Mucosa of stomach (tissue), 1 donor: ENCODE results near the gene KAT6B.
A peak's percentile ranks its signal among the peaks of the same experiment; 100 is the strongest.
"Not testable (repeated sequence)": the region's sequence is repeated elsewhere in the genome, so short reads cannot be mapped to it uniquely, and the experiment has no call there.

Source experiments
- H3K27me3 ChIP-seq: one replicate; pipeline ENCODE4 v1.7.0; 2013; ENCODE audit warnings: mild to moderate bottlenecking, low read length; ENCODE audit not compliant: control insufficient read depth, insufficient read depth
- H3K36me3 ChIP-seq: one replicate; pipeline ENCODE4 v1.7.0; 2013; ENCODE audit warnings: low read length; ENCODE audit not compliant: control insufficient read depth, insufficient read depth
- H3K4me1 ChIP-seq: one replicate; pipeline ENCODE4 v1.7.0; 2013; ENCODE audit warnings: mild to moderate bottlenecking, low read length; ENCODE audit not compliant: control insufficient read depth, insufficient read depth
- H3K4me3 ChIP-seq: one replicate; pipeline ENCODE4 v1.7.0; 2013; ENCODE audit warnings: low read length
- H3K9ac ChIP-seq: one replicate; pipeline ENCODE4 v1.7.0; 2013; ENCODE audit warnings: mild to moderate bottlenecking, low read length, moderate library complexity
- H3K9me3 ChIP-seq: one replicate; pipeline ENCODE4 v1.7.0; 2013; ENCODE audit warnings: mild to moderate bottlenecking, low read length, moderate library complexity; ENCODE audit not compliant: control insufficient read depth
- donor health status: Pancreatic carcinoma.

Gene KAT6B

GRCh38 chr10:74826142-74827044, at the start of gene KAT6B:
Gene KAT6B (plus strand): TSS chr10:74826600. CDS start chr10:74842858, 16,258 bp downstream.
- no peaks in the 10 kb centered on the region for H3K9me3 ChIP-seq
- H3K36me3 ChIP-seq: no peaks in the 10 kb centered on the region
- H3K4me1 ChIP-seq: peaks cover 48% of the 10 kb centered on the region
- H3K9ac ChIP-seq: peak within 1 kb of the TSS; percentile 81
- no peaks in the 10 kb centered on the region for H3K27me3 ChIP-seq
- H3K4me3 ChIP-seq: peak within 1 kb of the TSS; percentile 58

GRCh38 chr10:74778436-74779094, 47.8 kb upstream of the KAT6B start:
- no peak overlapping the region for H3K9ac ChIP-seq
- H3K36me3 ChIP-seq: no peaks in the 10 kb centered on the region
- no peak overlapping the region for H3K4me3 ChIP-seq
- H3K9me3 ChIP-seq: no peaks in the 10 kb centered on the region
- no peaks in the 10 kb centered on the region for H3K27me3 ChIP-seq
- H3K4me1 ChIP-seq: no peaks in the 10 kb centered on the region

- not testable (repeated sequence) for H3K36me3 ChIP-seq, H3K4me3 ChIP-seq, H3K4me1 ChIP-seq, H3K9ac ChIP-seq, H3K27me3 ChIP-seq, H3K9me3 ChIP-seq
Observed at GRCh38 chr10:74781870-74782269, 44.5 kb upstream of the KAT6B start.

DNA sequence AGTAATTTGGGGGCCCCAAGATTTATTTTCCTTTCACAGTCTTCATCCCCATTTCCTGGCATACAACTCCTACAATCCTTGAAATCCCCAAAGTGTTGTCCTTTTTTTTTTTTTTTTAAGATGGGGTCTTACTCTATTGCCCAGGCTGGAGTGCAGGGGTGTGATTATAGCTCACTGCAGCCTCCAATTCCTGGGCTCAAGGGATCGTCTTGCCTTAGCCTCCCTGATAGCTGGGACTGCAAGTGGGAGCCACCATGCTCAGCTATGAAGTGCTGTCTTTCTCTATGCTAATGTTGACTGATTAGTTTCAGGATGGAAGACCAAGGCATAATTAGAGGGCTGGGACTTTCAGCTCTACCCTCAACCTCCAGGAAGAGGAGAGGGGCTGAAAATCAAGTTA, 41.9 kb upstream of the KAT6B start:
- Histone ChIP-seq H3K4me3 (no peak overlapping the region), H3K9ac (no peak overlapping the region), H3K4me1 (no peaks in the 10 kb centered on the region), H3K36me3 (no peaks in the 10 kb centered on the region), H3K9me3 (no peaks in the 10 kb centered on the region), H3K27me3 (no peaks in the 10 kb centered on the region)

GRCh38 chr10:74786126-74786525, 40.3 kb upstream of the KAT6B start:
- Histone ChIP-seq H3K36me3 (no peaks in the 10 kb centered on the region), H3K4me1 (no peaks in the 10 kb centered on the region), H3K4me3 (no peak overlapping the region), H3K27me3 (no peaks in the 10 kb centered on the region), H3K9me3 (no peaks in the 10 kb centered on the region), H3K9ac (no peak overlapping the region)

DNA sequence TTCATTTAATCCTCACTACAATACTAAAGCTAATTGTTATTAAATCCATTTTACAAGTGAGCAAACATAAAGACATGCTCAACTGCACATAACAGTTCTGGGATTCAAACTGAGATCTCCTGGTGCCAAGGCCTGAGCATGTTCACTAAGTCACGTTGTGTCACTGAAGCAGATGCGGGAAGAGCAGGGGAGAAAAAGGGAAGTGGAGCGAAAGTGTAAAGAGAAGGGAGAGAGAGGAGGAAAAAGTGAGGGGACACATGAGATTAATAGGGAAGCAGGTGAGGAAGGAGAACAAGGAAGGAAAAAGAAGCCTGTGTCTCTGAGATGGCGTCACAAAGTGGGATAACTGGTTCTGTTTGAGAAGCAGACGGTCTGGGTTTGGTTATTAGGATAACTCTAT, 38.9 kb upstream of the KAT6B start:
- no peak overlapping the region for H3K4me3 ChIP-seq
- no peaks in the 10 kb centered on the region for H3K27me3 ChIP-seq
- H3K36me3 ChIP-seq: no peaks in the 10 kb centered on the region
- H3K9me3 ChIP-seq: no peaks in the 10 kb centered on the region
- no peaks in the 10 kb centered on the region for H3K4me1 ChIP-seq
- no peak overlapping the region for H3K9ac ChIP-seq

GRCh38 chr10:74791979-74792378, 34.4 kb upstream of the KAT6B start:
- not testable (repeated sequence) for H3K4me3 ChIP-seq, H3K27me3 ChIP-seq, H3K36me3 ChIP-seq, H3K4me1 ChIP-seq, H3K9ac ChIP-seq, H3K9me3 ChIP-seq

GRCh38 chr10:74792726-74793125, 33.7 kb upstream of the KAT6B start:
- Histone ChIP-seq H3K9me3 (no peaks in the 10 kb centered on the region), H3K9ac (no peak overlapping the region), H3K27me3 (no peaks in the 10 kb centered on the region), H3K36me3 (no peaks in the 10 kb centered on the region), H3K4me1 (no peaks in the 10 kb centered on the region), H3K4me3 (no peak overlapping the region)

DNA sequence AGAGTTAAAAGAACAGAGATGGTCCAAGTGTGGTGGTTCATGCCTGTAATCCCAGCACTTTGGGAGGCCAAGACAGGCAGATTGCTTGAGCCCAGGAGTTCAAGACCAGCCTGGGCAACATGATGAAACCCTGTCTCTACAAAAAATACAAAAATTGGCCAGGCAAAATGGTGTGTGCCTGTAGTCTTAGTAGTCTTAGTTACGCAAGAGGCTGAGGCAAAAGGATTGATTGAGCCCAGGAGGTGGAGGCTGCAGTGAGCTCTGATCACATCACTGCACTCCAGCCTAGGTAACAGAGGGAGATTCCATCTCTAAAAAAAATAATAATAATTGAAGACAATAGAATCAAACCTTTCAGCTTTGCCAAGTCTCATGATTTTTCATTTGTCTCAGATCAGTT, 33.2 kb upstream of the KAT6B start:
- H3K9me3 ChIP-seq, H3K36me3 ChIP-seq, H3K9ac ChIP-seq, H3K4me1 ChIP-seq, H3K27me3 ChIP-seq, H3K4me3 ChIP-seq: not testable (repeated sequence)

DNA sequence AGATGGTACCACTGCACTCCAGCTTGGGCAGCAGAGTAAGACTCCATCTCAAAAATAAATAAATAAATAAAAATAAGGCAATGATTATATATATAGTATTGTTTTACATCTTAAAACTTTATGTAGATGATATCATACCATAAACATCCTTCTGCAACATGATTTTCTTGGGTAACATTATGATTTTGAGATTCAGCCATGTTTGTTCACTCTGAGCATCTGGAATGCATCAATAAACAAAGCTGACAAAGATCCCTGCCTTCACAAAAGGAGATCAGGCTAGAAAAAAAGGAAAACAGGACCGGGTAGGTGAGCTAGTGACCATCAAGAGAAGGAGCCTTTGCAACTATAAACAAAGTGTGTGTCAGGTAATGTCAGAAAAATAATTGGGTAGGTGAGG, 31.9 kb upstream of the KAT6B start:
- H3K4me1 ChIP-seq: no peaks in the 10 kb centered on the region
- H3K4me3 ChIP-seq: no peak overlapping the region
- no peaks in the 10 kb centered on the region for H3K36me3 ChIP-seq
- H3K27me3 ChIP-seq: no peaks in the 10 kb centered on the region
- H3K9me3 ChIP-seq: no peaks in the 10 kb centered on the region
- no peak overlapping the region for H3K9ac ChIP-seq

DNA sequence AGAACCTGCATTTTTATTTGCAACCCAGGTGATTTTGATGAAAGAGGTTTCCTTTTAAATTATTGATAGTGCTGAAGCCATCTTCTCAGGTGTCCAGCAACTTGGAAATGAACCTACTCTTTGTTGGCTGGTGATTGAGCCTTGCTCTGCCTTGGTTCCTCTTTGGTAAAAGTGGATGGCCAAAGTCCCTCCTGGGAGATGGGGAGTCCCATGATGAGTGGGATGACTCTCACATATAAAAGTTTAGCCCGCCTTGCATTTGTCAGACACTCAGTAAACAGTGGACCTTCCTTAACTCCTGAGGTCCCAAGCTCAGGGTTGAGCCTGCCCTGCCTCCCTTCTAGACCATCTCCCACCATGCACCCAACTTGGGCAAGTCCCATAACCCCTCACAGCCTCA, 28.9 kb upstream of the KAT6B start:
- no peak overlapping the region for H3K4me3 ChIP-seq
- H3K9me3 ChIP-seq: no peaks in the 10 kb centered on the region
- no peak overlapping the region for H3K9ac ChIP-seq
- H3K36me3 ChIP-seq: no peaks in the 10 kb centered on the region
- H3K27me3 ChIP-seq: no peaks in the 10 kb centered on the region
- H3K4me1 ChIP-seq: no peaks in the 10 kb centered on the region

- Histone ChIP-seq H3K4me3 (no peak overlapping the region), H3K4me1 (no peaks in the 10 kb centered on the region), H3K36me3 (no peaks in the 10 kb centered on the region), H3K9me3 (no peaks in the 10 kb centered on the region), H3K9ac (no peak overlapping the region), H3K27me3 (no peaks in the 10 kb centered on the region)
Observed at GRCh38 chr10:74799721-74800221, 26.6 kb upstream of the KAT6B start.
